ENCODE data around the gene RAC3. TPM values are rescaled to one million over a fixed set of nuclear protein-coding genes. Genes with fewer than 3 reads are reported as not detected.

Gene RAC3
- total RNA-seq, 1 donor from 2014 or later = not detected

DNA sequence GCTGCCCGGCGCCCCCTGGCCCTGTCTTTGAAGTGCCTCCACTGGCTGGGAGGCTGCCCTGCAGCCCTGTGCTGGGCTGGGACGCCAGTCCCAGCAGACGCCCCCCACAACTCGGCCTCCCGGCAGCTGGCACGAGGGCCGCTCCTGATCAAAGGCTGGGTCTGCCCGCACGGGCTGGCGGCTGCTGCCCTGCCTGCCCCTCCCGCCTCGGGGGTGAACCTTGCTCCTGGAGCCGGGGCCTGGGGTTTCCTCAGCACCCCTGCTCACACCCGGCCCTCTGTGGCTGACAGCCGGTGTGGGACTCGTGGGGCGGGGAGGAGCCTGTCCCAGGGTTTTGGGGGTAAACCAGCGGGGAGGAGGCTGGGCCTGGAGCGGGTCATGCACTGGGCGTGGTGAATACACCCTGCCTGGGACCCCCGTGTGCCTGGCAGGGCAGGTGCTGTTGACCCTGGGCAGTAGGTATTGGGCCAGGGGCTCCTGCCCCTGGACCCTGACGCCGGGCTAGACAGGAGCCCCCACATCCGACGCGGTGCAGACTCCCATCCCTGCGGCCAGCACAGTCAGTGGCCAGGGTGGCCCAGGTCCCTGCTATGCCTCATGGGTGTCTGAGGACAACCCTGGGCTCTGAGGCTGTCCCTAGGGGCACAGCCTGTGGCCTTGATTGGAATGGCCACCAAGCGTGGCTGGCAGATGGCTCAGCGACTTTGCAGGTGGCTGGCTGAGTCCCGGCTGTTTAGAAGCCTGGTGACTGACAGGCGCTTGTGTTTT is 30.5 kb upstream of the RAC3 start:
- no peaks in the 10 kb centered on the region for H3K9me3 ChIP-seq
- no peak overlapping the region for H3K4me3 ChIP-seq
- TF ChIP-seq, protein P1, sequence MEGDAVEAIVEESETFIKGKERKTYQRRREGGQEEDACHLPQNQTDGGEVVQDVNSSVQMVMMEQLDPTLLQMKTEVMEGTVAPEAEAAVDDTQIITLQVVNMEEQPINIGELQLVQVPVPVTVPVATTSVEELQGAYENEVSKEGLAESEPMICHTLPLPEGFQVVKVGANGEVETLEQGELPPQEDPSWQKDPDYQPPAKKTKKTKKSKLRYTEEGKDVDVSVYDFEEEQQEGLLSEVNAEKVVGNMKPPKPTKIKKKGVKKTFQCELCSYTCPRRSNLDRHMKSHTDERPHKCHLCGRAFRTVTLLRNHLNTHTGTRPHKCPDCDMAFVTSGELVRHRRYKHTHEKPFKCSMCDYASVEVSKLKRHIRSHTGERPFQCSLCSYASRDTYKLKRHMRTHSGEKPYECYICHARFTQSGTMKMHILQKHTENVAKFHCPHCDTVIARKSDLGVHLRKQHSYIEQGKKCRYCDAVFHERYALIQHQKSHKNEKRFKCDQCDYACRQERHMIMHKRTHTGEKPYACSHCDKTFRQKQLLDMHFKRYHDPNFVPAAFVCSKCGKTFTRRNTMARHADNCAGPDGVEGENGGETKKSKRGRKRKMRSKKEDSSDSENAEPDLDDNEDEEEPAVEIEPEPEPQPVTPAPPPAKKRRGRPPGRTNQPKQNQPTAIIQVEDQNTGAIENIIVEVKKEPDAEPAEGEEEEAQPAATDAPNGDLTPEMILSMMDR (IDR thresholded peaks at IDR 0.05) = no peak
- H3K36me3 ChIP-seq = peaks cover 9 to 13% of the 10 kb centered on the region in 2 donors
- intact Hi-C loops (cut with DNase I) = no loop called here
- no peak overlapping the region for H3K27ac ChIP-seq
- no peak for DNase-seq (ENCODE audit: low spot score in 2 of 2)
- H3K4me1 ChIP-seq = peaks cover 12 to 31% of the 10 kb centered on the region in 2 donors
- no peaks in the 10 kb centered on the region for H3K27me3 ChIP-seq

GRCh38 chr17:82001571-82002056 is 29.9 kb upstream of the RAC3 start:
- intact Hi-C loops (cut with DNase I) = no loop called here
- TF ChIP-seq, protein P1 (IDR thresholded peaks at IDR 0.05) = no peak

DNA sequence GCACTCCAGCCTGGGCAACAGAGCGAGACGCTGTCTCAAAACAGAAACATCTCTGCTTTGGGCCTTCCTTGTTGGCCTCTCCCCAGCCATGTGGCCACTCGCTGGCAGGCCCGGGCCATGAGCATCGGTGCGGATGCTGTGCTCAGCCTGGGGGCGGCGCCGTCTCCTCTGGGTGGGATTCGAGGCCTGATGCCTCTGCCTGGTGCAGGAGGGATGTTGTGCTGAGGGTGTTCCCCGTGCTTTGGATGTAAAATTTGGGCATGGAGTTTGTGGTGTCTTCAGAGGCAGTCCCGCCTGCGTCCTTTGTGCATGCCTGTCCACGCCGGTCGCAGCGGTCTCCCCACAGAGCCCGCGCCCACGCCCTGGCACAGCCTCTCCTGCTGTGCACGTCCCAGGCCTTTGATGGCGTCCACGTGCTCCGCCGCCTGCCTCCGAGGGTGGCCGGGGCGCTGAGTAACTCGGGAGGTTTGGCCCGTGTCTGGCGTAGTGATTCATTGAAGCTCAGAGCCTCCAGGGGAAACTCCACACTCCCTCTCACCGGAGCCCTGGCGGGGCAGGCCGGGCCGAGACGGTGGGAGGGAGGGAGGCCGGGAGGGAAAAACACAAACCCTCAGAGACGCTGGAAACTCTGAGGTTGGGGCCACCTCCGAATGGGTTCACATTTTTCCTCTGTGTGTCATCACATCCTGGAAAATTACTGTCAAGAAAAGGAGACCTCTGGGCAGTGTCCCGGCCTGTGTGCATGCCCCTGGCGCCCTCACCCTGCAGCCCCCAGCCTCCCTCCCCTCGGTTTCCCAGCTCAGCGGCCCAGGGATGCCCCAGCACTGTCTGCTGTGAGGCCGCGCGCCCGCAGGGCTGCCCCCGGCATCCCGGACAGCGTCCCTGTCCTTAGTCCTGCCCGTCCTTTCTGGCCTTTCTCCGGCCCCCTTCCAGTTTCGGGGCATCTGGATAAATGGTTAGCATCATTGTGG is 27.8 kb upstream of the RAC3 start:
- H3K4me1 ChIP-seq = peaks cover 19 to 46% of the 10 kb centered on the region in 2 donors
- intact Hi-C loops (cut with DNase I) = loop anchor here (1.0 kb wide), 2 partner anchors 19 to 26 kb away; partner anchors contain the start of genes ASPSCR1 and CENPX
- peak overlapping the region; percentile 76 to 85 for H3K27ac ChIP-seq
- H3K9me3 ChIP-seq = no peaks in the 10 kb centered on the region
- H3K36me3 ChIP-seq = no peaks in the 10 kb centered on the region
- no peaks in the 10 kb centered on the region for H3K27me3 ChIP-seq
- TF ChIP-seq, protein P1 (IDR thresholded peaks at IDR 0.05) = no peak
- H3K4me3 ChIP-seq = peak overlapping the region in 1 of 2 donors; percentile 42
- peak; percentile 75 to 97 for DNase-seq (ENCODE audit: low spot score in 2 of 2)

More at GRCh38 chr17:82001571-82002056, 29.9 kb upstream of the RAC3 start:
- Histone ChIP-seq H3K36me3 (peaks cover 7% of the 10 kb centered on the region in 2 donors), H3K27me3 (no peaks in the 10 kb centered on the region), H3K4me3 (no peak overlapping the region), H3K4me1 (peaks cover 13 to 34% of the 10 kb centered on the region in 2 donors), H3K9me3 (no peaks in the 10 kb centered on the region), H3K27ac (no peak overlapping the region)
- no peak for DNase-seq (ENCODE audit: low spot score in 2 of 2)

- Histone ChIP-seq H3K9me3 (no peaks in the 10 kb centered on the region), H3K27me3 (no peaks in the 10 kb centered on the region), H3K4me3 (no peak overlapping the region), H3K4me1 (peaks cover 19 to 46% of the 10 kb centered on the region in 2 donors), H3K27ac (peak overlapping the region; percentile 76 to 85), H3K36me3 (no peaks in the 10 kb centered on the region)
- intact Hi-C loops (cut with DNase I) = loop anchor here (1.0 kb wide), 1 partner anchor 18 kb away; the partner anchor contains the start of gene CENPX
- DNase-seq (ENCODE audit: low spot score in 2 of 2) = no peak
- TF ChIP-seq, protein P1 (IDR thresholded peaks at IDR 0.05) = no peak
Measured at GRCh38 chr17:82004517-82005455, 26.7 kb upstream of the RAC3 start.

All from ascending aorta (tissue), 2 donors.